Measurements from ENCODE around the gene NBAS.

DNA sequence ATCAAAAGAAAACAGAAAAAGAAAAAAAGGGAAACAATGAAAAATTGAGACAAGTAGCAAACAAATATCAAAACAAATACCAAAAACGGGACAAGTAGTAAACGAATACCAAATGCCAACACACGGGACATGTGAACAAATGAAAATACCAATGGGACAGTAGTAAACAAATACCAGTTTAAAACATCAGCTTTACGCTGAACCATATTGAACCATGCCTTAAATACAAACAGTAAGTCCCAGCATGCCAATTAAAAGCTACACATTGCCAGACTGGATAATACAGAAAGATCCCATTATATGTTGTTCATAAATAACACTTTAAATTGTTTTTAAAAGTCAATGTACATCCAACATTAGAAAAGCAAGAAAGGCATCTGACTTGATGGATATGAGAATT, 114.2 kb downstream of the NBAS start:
- TF ChIP-seq, protein P1, sequence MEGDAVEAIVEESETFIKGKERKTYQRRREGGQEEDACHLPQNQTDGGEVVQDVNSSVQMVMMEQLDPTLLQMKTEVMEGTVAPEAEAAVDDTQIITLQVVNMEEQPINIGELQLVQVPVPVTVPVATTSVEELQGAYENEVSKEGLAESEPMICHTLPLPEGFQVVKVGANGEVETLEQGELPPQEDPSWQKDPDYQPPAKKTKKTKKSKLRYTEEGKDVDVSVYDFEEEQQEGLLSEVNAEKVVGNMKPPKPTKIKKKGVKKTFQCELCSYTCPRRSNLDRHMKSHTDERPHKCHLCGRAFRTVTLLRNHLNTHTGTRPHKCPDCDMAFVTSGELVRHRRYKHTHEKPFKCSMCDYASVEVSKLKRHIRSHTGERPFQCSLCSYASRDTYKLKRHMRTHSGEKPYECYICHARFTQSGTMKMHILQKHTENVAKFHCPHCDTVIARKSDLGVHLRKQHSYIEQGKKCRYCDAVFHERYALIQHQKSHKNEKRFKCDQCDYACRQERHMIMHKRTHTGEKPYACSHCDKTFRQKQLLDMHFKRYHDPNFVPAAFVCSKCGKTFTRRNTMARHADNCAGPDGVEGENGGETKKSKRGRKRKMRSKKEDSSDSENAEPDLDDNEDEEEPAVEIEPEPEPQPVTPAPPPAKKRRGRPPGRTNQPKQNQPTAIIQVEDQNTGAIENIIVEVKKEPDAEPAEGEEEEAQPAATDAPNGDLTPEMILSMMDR (IDR thresholded peaks at IDR 0.05): no peak
- no peak for TF ChIP-seq POLR2A (IDR thresholded peaks at IDR 0.05)

Measured in ovary (tissue), 3 donors.